HepG2 (cell line): ENCODE measurements around the gene CPNE1. TPM values are rescaled to one million over a fixed set of nuclear protein-coding genes. Genes with fewer than 3 reads are reported as not detected.

Experiments
- ATAC-seq: fragments of 200-7000 bp; cut with Tn5 transposase; 3 replicates; pipeline ENCODE4 v1.9.1; 2020; ENCODE audit warnings: mild to moderate bottlenecking, moderate library complexity
- BruUV-seq: library from RNA; stranded (reverse); fragments of 400-500 nt; replicated peaks from 2 replicates; lab custom pipeline; 2021; lab: Mats Ljungman, UMichigan
- CTCF ChIA-PET: fragments of 300-600 bp; formaldehyde crosslinking; extraction: SDS; loops from one replicate; lab custom pipeline; 2021; ENCODE audit warnings: low total read pairs, inconsistent platforms, low intra/inter-chr PET ratio; lab: Yijun Ruan, JAX
- POLR2A ChIA-PET: fragments of 350-600 bp; sonication (Branson Sonifier 250); formaldehyde crosslinking; loops from one replicate; lab custom pipeline; 2020; ENCODE audit warnings: antibody characterized with exemption, inconsistent platforms; lab: Yijun Ruan, JAX
- DNase-seq: peaks from one replicate; pipeline ENCODE4 v3.0.0-alpha.2; 2015; ENCODE audit warnings: low spot score
- FAIRE-seq: peaks from 3 replicates; lab custom pipeline; 2011; peaks lifted over from hg19 to GRCh38; lab: Jason Lieb, UNC
- H2AFZ ChIP-seq: one replicate; pipeline ENCODE4 v1.6.1; 2011; ENCODE audit warnings: low read length, inconsistent platforms
- H3K27ac ChIP-seq: fragments of 300-600 bp; 3 replicates; pipeline ENCODE4 v1.8.0; 2011; ENCODE audit warnings: mixed run types, mild to moderate bottlenecking, mixed read lengths, low read length, inconsistent platforms; ENCODE audit not compliant: insufficient read depth; ENCODE audit errors: extremely low read length
- H3K27me3 ChIP-seq, 2 experiments: fragments of 200-600 bp in 1 of 2; 2 replicates in 1 of 2; 3 replicates in 1 of 2; pipeline versions ENCODE4 v1.6.0 to v1.8.0; 2011; ENCODE audit warnings: low read length in 2 of 2, mild to moderate bottlenecking in 2 of 2, moderate library complexity in 2 of 2, inconsistent platforms in 1 of 2; ENCODE audit not compliant: insufficient read depth in 2 of 2, control insufficient read depth in 1 of 2
- H3K36me3 ChIP-seq, 2 experiments: fragments of 200-600 bp in 1 of 2; replicated peaks in 1 of 2; 2 replicates in 1 of 2; 3 replicates in 1 of 2; pipeline versions ENCODE4 v1.5.1 to v1.8.0; 2011; ENCODE audit warnings: low read length in 2 of 2, inconsistent platforms in 1 of 2; ENCODE audit not compliant: insufficient read depth in 2 of 2, control insufficient read depth in 1 of 2
- H3K4me1 ChIP-seq: 2 replicates; pipeline ENCODE4 v1.5.1; 2012; ENCODE audit warnings: low read length, inconsistent platforms; ENCODE audit not compliant: insufficient read depth
- H3K4me2 ChIP-seq: 2 replicates; pipeline ENCODE4 v1.6.0; 2011; ENCODE audit warnings: low read depth, low read length, inconsistent platforms
- H3K4me3 ChIP-seq, 3 experiments: fragments of 200-600 bp in 1 of 3; sonication (generic), shearing (Covaris generic) in 1 of 3; replicated peaks in 1 of 3; 2 replicates each; pipeline ENCODE4 v1.5.1; 2011 to 2016; ENCODE audit warnings: low read length in 3 of 3, inconsistent platforms in 2 of 3, low read depth in 2 of 3, mild to moderate bottlenecking in 2 of 3, control low read depth in 1 of 3, mixed read lengths in 1 of 3; ENCODE audit not compliant: insufficient read depth in 1 of 3
- H3K79me2 ChIP-seq: one replicate; pipeline ENCODE4 v1.6.1; 2011; ENCODE audit warnings: low read length, inconsistent platforms; ENCODE audit not compliant: insufficient read depth
- H3K9ac ChIP-seq: 2 replicates; pipeline ENCODE4 v1.6.0; 2011; ENCODE audit warnings: mild to moderate bottlenecking, low read depth, low read length, inconsistent platforms; ENCODE audit not compliant: insufficient read depth
- H3K9me3 ChIP-seq: 2 replicates; pipeline ENCODE4 v1.5.1; 2012; ENCODE audit warnings: mild to moderate bottlenecking, low read length
- H4K20me1 ChIP-seq: 2 replicates; pipeline ENCODE4 v1.6.0; 2011; ENCODE audit warnings: inconsistent platforms, mild to moderate bottlenecking, low read length, moderate library complexity; ENCODE audit not compliant: insufficient read depth
- CSRNP2 ChIP-seq: sonication (generic); formaldehyde crosslinking; conservative IDR thresholded peaks from 2 replicates; pipeline ENCODE4 v1.8.0; 2022; ENCODE audit warnings: low read depth, missing genetic modification reagents
- HNRNPL ChIP-seq: fragments of 200-400 bp; formaldehyde crosslinking; IDR thresholded peaks from 2 replicates; pipeline ENCODE4 v1.6.1; 2017; ENCODE audit warnings: mild to moderate bottlenecking, low read depth, low read length
- LBX2 ChIP-seq: sonication (generic); formaldehyde crosslinking; IDR thresholded peaks from 2 replicates; pipeline ENCODE4 v1.5.0; 2020; ENCODE audit warnings: missing genetic modification reagents, mild to moderate bottlenecking, borderline replicate concordance
- MEIS2 ChIP-seq: sonication (generic); formaldehyde crosslinking; IDR thresholded peaks from 2 replicates; pipeline ENCODE4 v1.9.0; 2021; ENCODE audit warnings: mild to moderate bottlenecking, missing genetic modification reagents
- PAWR ChIP-seq: sonication (generic); formaldehyde crosslinking; IDR thresholded peaks from 2 replicates; pipeline ENCODE4 v1.4.0; 2020; ENCODE audit warnings: missing genetic modification reagents, mild to moderate bottlenecking, borderline replicate concordance
- PBX2 ChIP-seq: IDR thresholded peaks from 2 replicates; pipeline ENCODE4 v1.6.1; 2016; ENCODE audit warnings: control low read depth
- PCBP2 ChIP-seq: fragments of 200-400 bp; formaldehyde crosslinking; optimal IDR thresholded peaks from 2 replicates; pipeline ENCODE3; 2018; ENCODE audit warnings: low read length, low read depth; ENCODE audit not compliant: poor library complexity, severe bottlenecking
- SIN3B ChIP-seq: fragments of 150-350 bp; IDR thresholded peaks from 2 replicates; pipeline ENCODE4 v1.6.1; 2014; ENCODE audit warnings: low read length
- THYN1 ChIP-seq: sonication (generic); formaldehyde crosslinking; IDR thresholded peaks from 2 replicates; pipeline ENCODE4 v1.8.1; 2023; ENCODE audit warnings: low read depth, mild to moderate bottlenecking, moderate library complexity, missing genetic modification reagents, borderline replicate concordance
- ZNF101 ChIP-seq: sonication (generic); formaldehyde crosslinking; IDR thresholded peaks from 2 replicates; pipeline ENCODE4 v1.4.0; 2020; ENCODE audit warnings: mild to moderate bottlenecking, low read depth, missing genetic modification reagents, borderline replicate concordance
- ZNF34 ChIP-seq: sonication (generic); formaldehyde crosslinking; IDR thresholded peaks from 2 replicates; pipeline ENCODE4 v1.4.0; 2020; ENCODE audit warnings: mild to moderate bottlenecking, missing genetic modification reagents, borderline replicate concordance
- ZNF547 ChIP-seq: sonication (generic); formaldehyde crosslinking; IDR thresholded peaks from 2 replicates; pipeline ENCODE4 v1.5.1; 2020; ENCODE audit warnings: mild to moderate bottlenecking, missing genetic modification reagents
- ZNF577 ChIP-seq: sonication (generic); formaldehyde crosslinking; IDR thresholded peaks from 2 replicates; pipeline ENCODE4 v1.4.0; 2020; ENCODE audit warnings: mild to moderate bottlenecking, low read depth, missing genetic modification reagents, borderline replicate concordance
- ZNF703 ChIP-seq: sonication (generic); formaldehyde crosslinking; IDR thresholded peaks from 2 replicates; pipeline ENCODE4 v1.5.1; 2020; ENCODE audit warnings: missing genetic modification reagents, mild to moderate bottlenecking, moderate library complexity, borderline replicate concordance
- WGBS: methylation state at CpG from one replicate; pipeline ENCODE4 v1.1.6; 2017; ENCODE audit warnings: low lambda C conversion rate; 5-methylcytosine and 5-hydroxymethylcytosine counted together
- in situ Hi-C: cut with HindIII; loops from 2 replicates; pipeline ENCODE4 v1.10.0; 2017; ENCODE audit warnings: low pct_unique_long_range_greater_than_20kb; ENCODE audit not compliant: extremely low pct_ligation_motif_present
- intact Hi-C: fragments of 100-400 bp; cut with micrococcal nuclease; formaldehyde crosslinking; loops from one replicate; pipeline ENCODE4 v1.10.0; 2022; ENCODE audit not compliant: unreplicated experiment
- polyA plus RNA-seq, 8 experiments: library from polyadenylated mRNA; depleted of rRNA in 3 of 8; stranded (reverse) in 7 of 8; unstranded in 1 of 8; fragments of >200 nt; fragmentation: Illumina TruSeq in 4 of 8; extraction: Trizol in 4 of 8; gene quantifications; 2 replicates each; pipeline versions ENCODE4 v1.2.1 to v1.2.3, GENCODE V29; 2011 to 2016; ENCODE audit warnings: low read depth in 4 of 8, missing spikeins in 1 of 8, mixed read lengths in 1 of 8; ENCODE audit not compliant: insufficient read depth in 1 of 8
- total RNA-seq, 5 experiments: library from RNA; depleted of rRNA; stranded (reverse); fragments of >200 nt; fragmentation: Illumina TruSeq; extraction: Trizol; gene quantifications; 2 replicates each; pipeline ENCODE4 v1.2.3, GENCODE V29; 2016; ENCODE audit warnings: low read depth in 1 of 5
- TF ChIP-seq, protein P1 (sequence below): sonication (generic); formaldehyde crosslinking; IDR thresholded peaks from 2 replicates; pipeline ENCODE4 v1.5.1; 2020; ENCODE audit warnings: missing genetic modification reagents, mild to moderate bottlenecking, borderline replicate concordance
- TF ChIP-seq, protein P2 (sequence below): IDR thresholded peaks from 2 replicates; pipeline ENCODE4 v1.6.1; 2012; ENCODE audit warnings: inconsistent platforms

CPNE1 gene
- total and polyA plus RNA-seq, 2 of the 13 experiments (the other 11 are each of a cell fraction or from before 2014, with no cell fraction given): 408 to 431 TPM

- H3K4me1 ChIP-seq: no peaks in the 10 kb centered on the region
- no peak for FAIRE-seq
- 65% methylated on average over 14 of the region's 14 CpGs for WGBS
- TF ChIP-seq MEIS2 (CRISPR knock-in tag) (no peak), CSRNP2 (CRISPR knock-in tag) (no peak), PCBP2 (no peak), ZNF101 (CRISPR knock-in tag) (no peak), HNRNPL (no peak), PAWR (no peak), ZNF577 (CRISPR knock-in tag) (no peak), ZNF547 (CRISPR knock-in tag) (no peak), ZNF34 (no peak), LBX2 (CRISPR knock-in tag) (no peak), ZNF703 (no peak), THYN1 (CRISPR knock-in tag) (no peak), SIN3B (no peak), PBX2 (CRISPR knock-in tag) (no peak)
- TF ChIP-seq, protein P1, sequence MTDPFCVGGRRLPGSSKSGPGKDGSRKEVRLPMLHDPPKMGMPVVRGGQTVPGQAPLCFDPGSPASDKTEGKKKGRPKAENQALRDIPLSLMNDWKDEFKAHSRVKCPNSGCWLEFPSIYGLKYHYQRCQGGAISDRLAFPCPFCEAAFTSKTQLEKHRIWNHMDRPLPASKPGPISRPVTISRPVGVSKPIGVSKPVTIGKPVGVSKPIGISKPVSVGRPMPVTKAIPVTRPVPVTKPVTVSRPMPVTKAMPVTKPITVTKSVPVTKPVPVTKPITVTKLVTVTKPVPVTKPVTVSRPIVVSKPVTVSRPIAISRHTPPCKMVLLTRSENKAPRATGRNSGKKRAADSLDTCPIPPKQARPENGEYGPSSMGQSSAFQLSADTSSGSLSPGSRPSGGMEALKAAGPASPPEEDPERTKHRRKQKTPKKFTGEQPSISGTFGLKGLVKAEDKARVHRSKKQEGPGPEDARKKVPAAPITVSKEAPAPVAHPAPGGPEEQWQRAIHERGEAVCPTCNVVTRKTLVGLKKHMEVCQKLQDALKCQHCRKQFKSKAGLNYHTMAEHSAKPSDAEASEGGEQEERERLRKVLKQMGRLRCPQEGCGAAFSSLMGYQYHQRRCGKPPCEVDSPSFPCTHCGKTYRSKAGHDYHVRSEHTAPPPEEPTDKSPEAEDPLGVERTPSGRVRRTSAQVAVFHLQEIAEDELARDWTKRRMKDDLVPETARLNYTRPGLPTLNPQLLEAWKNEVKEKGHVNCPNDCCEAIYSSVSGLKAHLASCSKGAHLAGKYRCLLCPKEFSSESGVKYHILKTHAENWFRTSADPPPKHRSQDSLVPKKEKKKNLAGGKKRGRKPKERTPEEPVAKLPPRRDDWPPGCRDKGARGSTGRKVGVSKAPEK (CRISPR knock-in tag): no peak
- TF ChIP-seq, protein P2, sequence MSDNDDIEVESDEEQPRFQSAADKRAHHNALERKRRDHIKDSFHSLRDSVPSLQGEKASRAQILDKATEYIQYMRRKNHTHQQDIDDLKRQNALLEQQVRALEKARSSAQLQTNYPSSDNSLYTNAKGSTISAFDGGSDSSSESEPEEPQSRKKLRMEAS: no peak
- TF ChIP-seq, all 625 proteins: peak for 0
- no peak for ATAC-seq
- intact Hi-C loops (no loop called here), in situ Hi-C loops (no loop called here)
- Histone ChIP-seq H3K4me3 (no peak overlapping the region), H3K79me2 (no peaks in the 10 kb centered on the region), H3K27me3 (peaks cover 0 to 10% of the 10 kb centered on the region in 2 experiments; a peak in 2 of 5 replicates), H3K36me3 (no peaks in the 10 kb centered on the region), H3K9ac (no peak overlapping the region), H4K20me1 (no peaks in the 10 kb centered on the region), H2AFZ (no peak overlapping the region), H3K27ac (no peak overlapping the region), H3K9me3 (no peaks in the 10 kb centered on the region), H3K4me2 (no peak overlapping the region)
- ChIA-PET CTCF (interaction anchor here (0.6 kb wide), 1 partner anchor 1536 kb away, joined by 3 read pairs; no protein-coding TSS in a partner anchor), POLR2A (no interaction called here)
- BruUV-seq: no TSS peak
- no peak for DNase-seq
These were observed 76.3 kb downstream of the CPNE1 start for GRCh38 chr20:35588397-35588796.
